A549 treated with CORT108297 at 1 μM for 4 hours (cell line): ENCODE results near the gene GRXCR1. TPM values are rescaled to one million over a fixed set of nuclear protein-coding genes. Genes with fewer than 3 reads are reported as not detected.

ENCODE experiments used
- total RNA-seq: library from RNA; stranded (reverse); fragments of 200-300 nt; extraction: Qiagen RNA extraction; gene quantifications from 5 replicates; pipeline ENCODE4 v1.2.3, GENCODE V29; 2022

Gene GRXCR1
- total RNA-seq, result not detected in 5 replicates

DNA sequence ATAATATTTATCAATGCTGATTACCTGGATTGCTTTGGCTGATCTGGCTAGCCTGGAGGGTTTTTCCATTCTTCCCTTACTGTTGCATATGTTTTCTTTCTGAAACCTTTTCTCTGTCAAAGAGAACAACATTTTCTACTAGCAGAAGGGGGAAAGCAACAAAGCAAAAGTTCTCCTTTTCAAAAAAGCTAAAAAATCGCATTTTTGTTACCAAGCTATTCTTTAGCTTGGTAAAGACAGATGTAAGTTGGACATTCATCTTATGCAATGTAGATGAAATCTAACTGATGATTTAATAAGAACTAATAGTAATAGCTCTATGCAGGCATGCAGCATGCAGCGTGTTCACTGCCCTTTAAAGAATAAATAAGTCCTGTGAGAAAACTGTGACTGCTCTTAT lies at the start of gene GRXCR1:
TSS of gene GRXCR1 (plus strand) at position 301 of the 400 bp plus-strand sequence. CDS start 554 bp downstream, outside the sequence.

Other genes with a start within 250 kb of the GRXCR1 start
- 0.02 to 0.22 TPM (median 0.03 TPM) in 5 replicates for gene ATP8A1, start 235.6 kb upstream of the GRXCR1 start, total RNA-seq